GM12891 (cell line): Measurements from ENCODE around the gene GCNT4.

Source experiments
- POLR2A ChIP-seq: IDR thresholded peaks from 2 replicates; pipeline ENCODE4 v1.6.1; 2011; ENCODE audit warnings: low read depth, low read length, control low read depth
- POU2F2 ChIP-seq: IDR thresholded peaks from 2 replicates; pipeline ENCODE4 v1.6.1; 2011; ENCODE audit warnings: low read depth, mild to moderate bottlenecking, control low read depth, low read length, moderate library complexity

DNA sequence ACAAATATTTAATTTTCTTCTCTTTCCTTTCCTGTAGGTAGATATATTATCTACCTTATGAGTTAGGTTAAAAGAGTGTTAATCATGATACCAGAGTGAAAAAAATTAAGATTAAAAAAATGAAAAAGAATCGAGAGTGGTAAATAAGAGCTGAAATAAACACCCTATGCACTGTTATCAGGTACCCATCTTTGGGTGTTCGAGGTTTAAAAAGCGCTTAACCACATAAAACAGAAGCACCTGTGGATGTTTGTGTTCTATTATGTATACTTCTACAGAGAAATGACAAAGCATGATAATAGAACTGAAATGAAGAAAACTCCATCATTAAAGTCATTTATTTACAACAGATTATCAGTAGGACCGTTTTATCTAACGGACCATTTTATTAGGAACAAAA, 25.7 kb upstream of the GCNT4 start:
- TF ChIP-seq POLR2A: no peak
- no peak for TF ChIP-seq POU2F2
